HUDEP-2 (cell line): Measurements from ENCODE around the gene SMCO1.
A peak's percentile ranks its signal among the peaks of the same experiment; 100 is the strongest.
"Not testable (repeated sequence)": the region's sequence is repeated elsewhere in the genome, so short reads cannot be mapped to it uniquely, and the experiment has no call there.

Source experiments
- DNase-seq, 76 experiments: peaks; one replicate each; lab custom pipeline; 2025; ENCODE audit not compliant: unreplicated experiment in 76 of 76; lab: John Stamatoyannopoulos, UW

Gene SMCO1, protein sequence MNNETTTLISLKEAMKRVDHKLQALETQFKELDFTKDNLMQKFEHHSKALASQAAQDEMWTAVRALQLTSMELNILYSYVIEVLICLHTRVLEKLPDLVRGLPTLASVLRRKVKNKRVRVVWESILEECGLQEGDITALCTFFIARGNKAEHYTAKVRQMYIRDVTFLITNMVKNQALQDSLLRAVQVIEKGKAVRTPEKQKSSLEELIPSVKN

DNA sequence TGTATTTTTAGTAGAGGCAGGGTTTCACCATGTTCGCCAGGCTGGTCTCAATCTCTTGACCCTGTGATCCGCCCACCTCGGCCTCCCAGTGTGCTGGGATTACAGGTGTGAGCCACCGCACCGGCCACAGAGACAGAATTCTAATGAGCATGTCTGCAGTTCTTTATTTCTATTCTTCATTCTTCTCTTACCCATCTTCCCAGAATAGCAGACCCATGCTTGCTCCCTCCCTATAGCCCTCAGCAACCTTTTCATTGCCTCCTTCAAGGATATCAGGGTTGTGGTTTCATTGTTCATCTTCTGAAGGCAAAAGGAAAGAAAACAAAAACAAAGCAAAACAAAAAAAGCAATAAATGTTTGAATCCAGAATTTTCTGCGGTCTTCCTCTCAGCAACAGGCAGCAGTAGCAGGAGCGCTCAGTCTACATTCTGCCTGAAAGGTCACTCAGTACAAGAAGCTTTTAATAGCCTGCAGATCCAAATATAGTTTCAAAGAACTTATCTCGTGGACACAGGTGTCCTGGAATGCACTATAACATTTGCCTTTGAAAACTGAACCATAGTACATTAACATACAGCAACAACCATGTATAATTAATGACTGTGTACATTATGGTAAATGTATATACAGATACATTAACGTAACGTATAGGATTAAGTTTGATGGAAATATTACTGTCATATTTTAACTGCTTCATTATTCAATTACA, at the start of gene SMCO1:
TSS of gene SMCO1 (minus strand) at position 434 of the 709 bp plus-strand sequence. CDS start at position 297, 137 bp downstream.
- DNase-seq: no peak

DNA sequence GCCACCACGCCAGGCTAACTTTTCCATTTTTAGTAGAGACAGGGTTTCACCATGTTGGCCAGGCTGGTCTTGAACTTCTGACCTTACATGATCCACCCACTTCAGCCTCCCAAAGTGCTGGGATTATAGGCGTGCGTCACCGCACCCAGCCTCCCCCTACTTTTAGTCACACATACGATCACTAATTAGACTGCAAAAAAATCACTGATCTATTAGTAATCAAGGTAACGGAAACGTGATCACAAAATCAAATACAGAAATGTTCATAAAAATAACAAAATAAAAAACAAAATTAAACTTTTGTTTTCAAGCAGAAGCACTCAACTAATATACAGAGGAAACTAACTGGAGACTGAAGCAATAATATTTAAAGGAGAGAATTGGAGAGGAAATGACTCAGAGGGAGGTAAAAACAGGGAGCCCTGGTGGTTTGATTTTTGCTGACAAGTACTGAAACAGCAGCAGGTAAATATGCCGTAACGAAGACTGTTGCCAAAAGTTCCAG, 48.6 kb upstream of the SMCO1 start:
- DNase-seq: no peak

DNA sequence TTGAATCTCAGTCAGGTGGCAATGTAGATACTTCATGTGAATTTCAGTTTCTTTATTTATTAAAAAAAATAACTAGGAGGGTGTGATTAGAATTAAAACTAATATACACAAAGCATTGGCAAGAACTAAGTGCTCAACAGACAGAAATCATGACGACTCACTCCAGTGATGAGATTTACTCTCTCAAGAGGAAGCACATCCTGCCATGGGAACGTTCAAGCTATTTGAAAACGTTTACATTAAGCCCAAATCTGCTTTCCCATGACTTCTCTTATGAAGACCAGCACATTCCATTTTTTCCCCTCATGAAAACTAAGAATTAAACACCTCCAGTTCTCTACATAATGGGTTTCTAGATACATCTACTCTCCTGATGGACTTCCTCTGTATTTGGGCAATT, 44.7 kb upstream of the SMCO1 start:
- no peak for DNase-seq

DNA sequence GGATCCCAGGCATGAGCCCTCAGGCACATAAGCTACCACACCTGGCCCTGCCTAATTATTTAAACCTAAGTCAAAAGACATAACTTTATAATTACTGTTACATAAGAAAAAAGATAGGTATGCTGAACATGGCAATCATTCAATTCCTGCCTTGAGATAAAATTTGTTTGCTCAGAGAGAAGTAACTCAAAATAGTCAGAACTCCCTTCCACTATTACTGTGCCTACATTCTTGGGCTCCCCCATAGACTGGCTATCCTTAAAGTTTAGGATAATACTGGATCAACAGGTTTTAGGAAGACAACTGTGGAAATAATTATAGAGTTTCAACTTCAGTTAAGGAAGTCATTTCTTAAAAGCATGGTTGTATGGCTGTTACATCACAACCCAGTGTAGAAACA, 43.3 kb upstream of the SMCO1 start:
- no peak for DNase-seq

DNA sequence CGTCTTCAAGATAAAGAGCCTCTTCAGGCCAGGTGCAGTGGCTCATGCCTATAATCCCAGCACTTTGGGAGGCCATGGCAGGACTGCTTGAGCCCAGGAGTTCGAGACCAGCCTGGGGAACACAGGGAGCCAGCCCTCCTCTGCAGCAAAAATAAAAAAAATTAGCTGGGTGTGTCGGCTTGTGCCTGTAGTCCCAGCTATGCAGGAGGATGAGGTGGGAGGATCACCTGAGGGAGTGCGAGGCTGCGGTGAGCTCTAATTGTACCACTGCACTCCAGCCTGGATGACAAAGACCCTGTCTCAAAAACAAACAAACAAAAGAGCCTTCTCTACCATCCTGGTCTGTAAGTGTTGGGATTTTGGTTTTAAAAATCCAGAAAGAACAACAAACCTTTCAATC, 42.1 kb upstream of the SMCO1 start:
- no peak for DNase-seq

DNA sequence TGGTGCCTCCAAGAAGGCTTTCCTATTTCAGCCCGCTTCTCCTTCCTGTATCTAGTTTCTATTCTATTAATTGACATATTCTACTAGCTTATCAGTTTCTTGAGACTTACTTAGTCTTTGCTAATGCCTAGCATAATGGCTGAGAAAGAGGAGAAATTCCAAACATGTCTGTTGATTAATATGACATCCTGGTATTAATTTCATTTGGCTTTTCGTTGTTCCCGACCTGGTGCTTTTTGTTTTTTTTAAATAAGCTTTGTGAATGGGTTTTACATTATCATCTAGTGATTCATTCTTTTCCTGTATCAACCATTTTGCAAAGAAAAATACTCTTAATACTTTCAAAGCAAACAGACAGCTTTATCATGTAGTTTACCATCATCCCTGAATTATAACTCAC, 40.1 kb upstream of the SMCO1 start:
- no peak for DNase-seq

DNA sequence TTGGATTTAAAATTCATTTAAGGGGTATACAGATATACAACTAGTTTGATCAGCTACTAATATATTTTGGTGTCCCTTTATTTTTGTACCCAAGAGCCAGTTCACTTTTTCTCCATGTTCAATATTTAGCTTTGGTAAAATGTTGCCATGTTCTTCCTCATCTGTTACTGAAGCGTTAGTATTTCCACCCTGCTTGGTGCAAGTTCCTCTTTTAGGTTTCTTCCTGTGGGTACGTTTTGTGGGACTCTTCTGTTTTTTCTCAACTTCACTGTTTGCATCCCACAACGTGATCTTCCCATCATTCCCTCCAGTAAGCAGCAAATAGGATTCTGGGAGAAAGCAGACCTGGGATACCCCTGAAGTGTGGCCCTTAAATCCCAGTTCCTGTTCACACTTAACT, 39.1 kb upstream of the SMCO1 start:
- no peak for DNase-seq

DNA sequence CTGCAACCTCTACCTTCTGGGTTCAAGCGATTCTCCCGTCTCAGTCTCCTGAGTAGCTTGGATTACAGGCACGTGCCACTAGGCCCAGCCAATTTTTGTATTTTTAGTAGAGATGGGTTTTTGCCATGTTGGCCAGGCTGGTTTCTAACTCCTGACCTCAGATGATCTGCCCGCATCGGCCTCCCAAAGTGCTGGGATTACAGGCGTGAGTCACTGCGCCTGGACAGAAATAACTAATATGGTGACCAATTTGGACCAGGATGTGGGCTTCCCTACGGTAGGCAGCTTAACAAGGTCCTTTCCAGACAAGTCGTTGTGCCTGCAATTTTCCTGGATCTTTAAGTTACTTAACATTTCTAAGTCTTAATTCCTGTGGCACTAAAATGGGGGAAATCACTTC, 38.4 kb upstream of the SMCO1 start:
- DNase-seq: no peak

DNA sequence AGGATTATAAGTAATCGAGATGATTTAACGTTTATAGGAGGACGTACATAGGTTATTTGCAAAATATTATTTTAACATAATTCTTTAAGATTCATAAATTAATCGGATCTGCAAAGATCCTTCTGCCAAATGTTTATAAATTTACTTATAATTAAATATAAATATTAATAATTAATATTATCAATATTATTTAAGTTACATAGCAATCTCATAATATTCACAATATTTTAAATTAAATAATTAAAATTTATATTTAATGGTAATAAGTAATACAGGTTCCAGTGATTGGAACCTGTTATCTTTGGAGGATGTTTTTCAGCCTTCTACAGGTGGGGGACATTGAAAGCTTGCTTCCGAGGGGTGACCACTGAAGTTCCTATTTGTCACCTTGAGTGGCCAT, 37.1 kb upstream of the SMCO1 start:
- no peak for DNase-seq

DNA sequence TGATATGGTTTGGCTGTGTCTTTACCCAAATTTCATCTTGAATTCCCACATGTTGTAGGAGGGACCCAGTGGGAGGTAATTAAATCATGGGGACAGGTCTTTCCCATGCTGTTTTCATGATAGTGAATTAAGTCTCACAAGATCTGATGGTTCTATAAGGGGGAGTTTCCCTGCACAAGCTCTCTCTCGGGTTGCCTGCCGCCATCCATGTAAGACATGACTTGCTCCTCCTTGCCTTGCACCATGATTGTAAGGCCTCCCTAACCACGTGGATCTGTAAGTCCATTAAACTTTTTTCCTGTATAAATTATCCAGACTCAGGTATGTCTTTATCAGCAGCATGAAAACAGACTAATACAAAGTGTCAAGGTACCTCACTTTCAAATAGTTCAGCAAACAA, 35.0 kb upstream of the SMCO1 start:
- DNase-seq: not testable (repeated sequence)

DNA sequence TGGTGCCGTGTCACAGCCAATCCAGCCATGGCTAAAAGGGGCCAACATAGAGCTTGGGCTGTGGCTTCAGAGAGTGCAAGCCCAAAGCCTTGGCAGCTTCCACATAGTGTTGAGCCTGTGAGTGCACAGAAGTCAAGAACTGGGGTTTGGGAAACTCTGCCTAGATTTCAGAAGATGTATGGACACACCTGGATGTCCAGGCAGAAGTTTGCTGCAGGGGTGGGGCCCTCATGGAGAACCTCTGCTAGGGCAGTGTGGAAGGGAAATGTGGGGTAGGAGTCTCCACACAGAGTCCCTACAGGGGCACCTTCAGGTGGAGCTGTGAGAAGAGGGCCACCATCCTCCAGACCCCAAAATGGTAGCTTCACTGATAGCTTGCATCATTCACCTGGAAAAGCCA, 34.2 kb upstream of the SMCO1 start:
- DNase-seq: not testable (repeated sequence)

DNA sequence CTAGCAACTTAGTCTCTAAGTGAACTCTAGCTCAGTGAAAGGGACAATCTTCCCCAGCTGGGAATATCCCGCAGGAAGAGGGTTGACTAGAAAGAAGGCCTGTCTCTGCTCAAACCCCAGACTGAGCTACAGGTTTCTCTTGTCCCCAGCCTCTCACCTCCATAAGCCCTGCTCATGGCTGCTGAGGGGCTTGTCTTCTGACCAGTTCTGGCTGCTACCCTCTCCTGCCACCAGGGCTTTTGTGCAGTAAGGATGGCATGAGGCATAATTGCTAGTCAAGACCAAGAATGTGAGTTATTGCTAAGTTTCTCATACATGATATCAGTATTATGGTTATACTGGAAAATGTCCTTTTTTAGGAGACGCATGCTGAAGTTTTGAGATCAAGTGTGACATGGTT, 31.9 kb upstream of the SMCO1 start:
- no peak for DNase-seq

DNA sequence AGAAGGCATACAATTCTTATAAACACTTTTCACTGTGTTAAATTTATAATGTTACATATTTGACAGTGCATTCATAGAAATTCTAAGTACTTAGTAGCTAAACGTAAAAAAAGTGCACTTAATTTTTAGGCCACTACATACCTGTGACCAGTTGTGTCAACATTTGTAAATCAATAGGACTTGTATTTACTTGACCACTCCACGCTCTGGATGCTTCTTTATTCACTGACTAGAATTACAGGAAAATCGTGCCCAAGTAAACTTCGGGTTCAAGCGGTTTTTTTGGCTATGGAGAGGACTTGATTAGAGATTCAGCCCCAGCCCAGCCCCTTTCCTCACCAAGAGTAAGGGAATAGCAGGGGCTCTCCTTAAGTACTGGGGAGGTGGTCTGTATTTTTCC, 31.4 kb upstream of the SMCO1 start:
- no peak for DNase-seq

DNA sequence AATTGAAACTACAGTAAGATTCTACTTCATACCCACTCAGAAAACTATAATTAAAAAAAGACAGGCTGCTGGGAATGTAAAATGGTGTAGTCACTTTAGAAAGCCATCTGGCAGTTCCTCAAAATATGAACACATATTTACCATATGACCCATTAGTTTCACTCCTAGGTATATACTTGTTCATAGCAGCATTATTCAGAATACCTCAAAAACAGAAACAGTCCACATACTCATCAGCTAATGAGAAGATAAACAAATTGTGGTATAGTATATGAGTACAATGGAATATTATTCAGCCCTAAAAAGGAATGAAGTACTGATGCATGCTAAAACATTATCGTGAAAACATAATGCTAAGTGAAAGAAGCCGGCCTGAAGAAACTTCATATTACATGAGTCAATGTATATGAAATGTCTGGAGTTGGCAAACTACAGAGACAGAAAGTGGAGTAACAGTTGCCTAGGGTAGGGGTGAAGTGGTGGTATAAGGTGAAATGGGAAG, 29.4 kb upstream of the SMCO1 start:
- no peak for DNase-seq

DNA sequence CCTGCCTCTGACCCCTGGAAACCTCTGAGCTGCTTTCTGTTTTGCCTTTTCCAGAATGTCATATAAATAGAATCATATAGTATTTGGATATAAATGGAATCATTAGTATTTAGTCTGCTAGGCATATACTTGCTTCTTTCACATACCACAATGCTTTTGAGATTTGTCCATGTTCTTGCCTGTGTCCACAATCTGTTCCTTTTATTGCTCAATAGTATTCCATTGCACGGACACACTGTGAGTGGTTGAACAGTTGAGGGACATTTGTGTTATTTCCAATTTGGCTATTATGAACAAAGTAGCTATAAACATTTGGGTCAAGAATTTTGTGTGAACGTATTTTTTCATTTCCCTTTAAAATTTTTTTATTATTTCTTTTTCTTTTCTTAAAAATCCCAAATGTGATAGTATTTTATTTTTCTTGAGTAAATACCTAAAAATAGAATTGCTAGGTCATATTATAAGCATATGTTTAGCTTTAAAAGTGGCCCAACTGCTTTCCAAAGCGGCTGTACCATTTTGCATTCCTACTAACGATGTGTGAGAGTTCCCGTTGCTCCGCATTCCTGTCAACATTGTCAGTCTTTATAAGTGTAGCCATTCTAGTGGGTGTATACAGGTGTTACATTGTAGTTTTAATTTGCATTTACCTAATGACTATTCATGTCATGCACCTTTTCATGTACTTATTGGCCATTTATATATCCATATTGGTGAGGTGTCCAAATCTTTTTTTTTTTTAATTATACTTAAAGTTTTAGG, 26.7 kb upstream of the SMCO1 start:
- DNase-seq: no peak

DNA sequence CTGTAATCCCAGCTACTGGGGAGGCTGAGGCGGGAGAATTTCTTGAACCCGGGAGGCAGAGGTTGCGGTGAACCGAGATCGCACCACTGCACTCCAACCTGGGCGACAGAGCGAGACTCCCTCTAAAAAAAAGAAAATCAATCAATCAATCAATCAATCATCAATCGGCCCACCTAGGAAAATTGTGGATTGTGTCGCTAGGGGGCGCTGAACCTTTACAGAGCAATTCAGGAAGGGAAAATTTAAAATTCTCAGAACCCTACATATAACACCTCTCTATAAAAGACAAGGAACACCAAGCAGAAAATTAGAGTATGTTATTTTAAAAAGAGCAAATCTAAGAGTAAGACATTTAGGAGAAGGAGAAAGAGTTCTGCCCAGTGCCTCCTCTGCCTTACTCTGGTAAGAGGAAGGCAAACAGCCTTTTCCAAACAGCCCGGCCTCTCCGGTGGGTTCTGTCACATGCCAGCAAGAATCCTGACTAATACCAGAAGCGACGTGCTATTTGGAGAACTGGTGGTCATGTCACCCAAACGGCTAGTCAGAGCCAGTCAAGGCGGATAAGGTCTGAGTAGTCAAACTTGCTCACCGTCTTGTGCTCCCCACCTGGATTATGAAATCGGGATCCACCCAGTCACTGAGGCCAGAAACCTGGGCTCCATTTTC, 22.3 kb upstream of the SMCO1 start:
- peak in 22 of 76 experiments; percentile 3 to 46 (median 20) for DNase-seq

DNA sequence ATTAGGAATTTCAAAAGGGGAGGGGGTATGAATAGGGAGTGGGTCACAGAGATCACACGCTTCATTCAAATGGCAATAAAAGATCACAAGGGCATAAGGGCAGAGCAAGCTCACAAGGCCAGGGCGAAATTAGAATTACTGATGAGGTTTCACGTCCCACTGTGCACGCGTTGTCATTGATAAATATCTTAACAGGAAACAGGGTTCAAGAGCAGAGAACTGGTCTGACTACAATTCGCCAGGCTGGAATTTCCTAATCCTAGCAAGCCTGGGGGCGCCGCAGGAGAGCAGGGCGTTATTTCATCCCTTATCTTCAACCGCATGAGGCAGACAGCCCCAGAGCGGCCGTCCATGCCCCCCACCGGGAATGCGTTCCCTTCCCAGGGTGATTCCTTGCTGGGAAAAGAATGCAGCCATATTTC, 18.1 kb upstream of the SMCO1 start:
- no peak for DNase-seq

DNA sequence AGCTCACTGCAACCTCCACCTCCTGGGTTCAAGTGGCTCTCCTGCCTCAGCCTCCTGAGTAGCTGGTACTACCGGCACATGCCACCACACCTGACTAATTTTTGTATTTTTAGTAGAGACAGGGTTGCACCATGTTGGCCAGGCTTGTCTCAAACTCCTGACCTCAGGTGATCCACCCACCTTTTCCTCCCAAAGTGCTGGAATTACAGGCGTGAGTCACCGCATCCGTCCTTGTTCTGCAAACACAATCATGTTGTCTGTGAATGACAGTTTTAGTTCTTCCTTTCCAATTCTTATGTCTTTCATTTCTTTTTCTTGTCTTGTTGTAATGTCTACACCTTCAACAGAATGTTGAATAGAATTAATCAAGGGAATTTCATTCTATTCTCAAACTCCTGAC, 16.3 kb upstream of the SMCO1 start:
- DNase-seq: no peak

DNA sequence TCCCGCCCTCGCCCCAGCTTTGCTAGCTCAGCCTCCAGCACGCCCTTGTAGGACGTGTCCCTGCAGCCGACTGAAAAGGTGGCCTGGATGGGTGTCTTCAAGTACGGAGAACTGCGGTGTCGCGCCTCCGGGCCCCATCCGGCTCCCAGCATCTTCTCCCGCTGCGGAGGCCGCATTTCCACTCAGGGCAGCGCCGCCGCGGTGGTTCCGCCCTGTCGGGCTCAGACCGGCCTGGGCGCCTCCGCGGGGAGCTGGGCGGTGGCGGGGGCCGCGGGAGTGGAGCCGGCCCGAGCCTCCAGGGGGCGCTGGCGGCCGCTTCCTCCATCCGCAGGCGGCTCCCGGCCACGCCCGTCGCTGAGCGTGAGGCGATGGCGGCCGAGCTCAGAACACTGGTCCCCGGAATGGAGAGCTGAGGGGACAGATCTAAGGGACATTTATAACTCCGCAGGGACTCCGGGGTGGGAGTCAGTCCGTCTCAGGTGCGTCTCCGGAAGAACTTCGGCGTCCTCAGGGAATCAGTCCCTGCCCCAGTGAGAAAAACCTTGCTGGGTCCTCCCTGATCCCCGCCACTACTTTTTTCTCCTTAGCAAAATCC, 13.6 kb upstream of the SMCO1 start:
- DNase-seq: peak in 68 of 76 experiments; percentile 8 to 86 (median 70)

DNA sequence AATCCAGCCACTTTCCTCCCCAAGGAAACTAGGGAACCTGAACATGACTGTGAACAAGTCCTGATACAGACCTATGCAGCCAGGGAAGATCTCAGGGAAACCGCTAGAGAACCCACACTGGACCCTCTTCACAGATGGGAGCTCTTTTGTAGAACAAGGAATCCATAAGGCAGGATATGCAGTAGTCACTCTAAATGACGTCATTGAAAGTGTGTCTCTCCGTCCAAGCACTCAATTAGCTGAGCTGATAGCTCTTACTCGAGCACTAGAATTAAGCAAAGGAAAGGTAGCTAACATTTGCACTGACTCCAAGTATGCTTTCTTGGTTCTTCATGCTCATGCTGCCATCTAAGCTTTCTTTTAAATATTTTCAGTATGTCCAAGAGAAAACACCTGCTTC, 10.0 kb upstream of the SMCO1 start:
- no peak for DNase-seq
